ENCODE results near the gene FOXD2.

The FOXD2 gene

DNA sequence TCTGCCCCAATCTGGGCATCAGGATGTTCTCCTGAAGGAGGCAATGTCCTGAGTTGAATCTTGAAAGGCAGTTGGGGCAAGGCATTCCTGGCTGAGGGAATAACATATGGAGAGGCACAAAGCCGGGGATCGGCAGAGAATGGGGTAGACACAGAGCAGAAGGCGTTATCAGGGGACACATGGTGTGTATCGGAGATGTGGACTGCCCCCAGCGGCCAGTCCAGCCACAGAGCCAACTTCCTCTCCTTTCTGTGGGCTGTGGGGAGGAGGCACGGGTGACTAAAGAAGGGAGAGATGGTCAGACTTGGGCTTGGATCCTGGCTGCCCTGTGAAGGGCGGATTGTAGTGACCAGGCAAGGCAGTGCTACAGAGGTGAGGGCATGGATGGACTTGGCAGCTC is 32.1 kb downstream of the FOXD2 start:
- H3K4me3 ChIP-seq (ENCODE audit: low read depth, low read length), result no peak overlapping the region
- TF ChIP-seq, protein P1, sequence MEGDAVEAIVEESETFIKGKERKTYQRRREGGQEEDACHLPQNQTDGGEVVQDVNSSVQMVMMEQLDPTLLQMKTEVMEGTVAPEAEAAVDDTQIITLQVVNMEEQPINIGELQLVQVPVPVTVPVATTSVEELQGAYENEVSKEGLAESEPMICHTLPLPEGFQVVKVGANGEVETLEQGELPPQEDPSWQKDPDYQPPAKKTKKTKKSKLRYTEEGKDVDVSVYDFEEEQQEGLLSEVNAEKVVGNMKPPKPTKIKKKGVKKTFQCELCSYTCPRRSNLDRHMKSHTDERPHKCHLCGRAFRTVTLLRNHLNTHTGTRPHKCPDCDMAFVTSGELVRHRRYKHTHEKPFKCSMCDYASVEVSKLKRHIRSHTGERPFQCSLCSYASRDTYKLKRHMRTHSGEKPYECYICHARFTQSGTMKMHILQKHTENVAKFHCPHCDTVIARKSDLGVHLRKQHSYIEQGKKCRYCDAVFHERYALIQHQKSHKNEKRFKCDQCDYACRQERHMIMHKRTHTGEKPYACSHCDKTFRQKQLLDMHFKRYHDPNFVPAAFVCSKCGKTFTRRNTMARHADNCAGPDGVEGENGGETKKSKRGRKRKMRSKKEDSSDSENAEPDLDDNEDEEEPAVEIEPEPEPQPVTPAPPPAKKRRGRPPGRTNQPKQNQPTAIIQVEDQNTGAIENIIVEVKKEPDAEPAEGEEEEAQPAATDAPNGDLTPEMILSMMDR (IDR thresholded peaks at IDR 0.05; ENCODE audit: low read depth, low read length), result no peak

DNA sequence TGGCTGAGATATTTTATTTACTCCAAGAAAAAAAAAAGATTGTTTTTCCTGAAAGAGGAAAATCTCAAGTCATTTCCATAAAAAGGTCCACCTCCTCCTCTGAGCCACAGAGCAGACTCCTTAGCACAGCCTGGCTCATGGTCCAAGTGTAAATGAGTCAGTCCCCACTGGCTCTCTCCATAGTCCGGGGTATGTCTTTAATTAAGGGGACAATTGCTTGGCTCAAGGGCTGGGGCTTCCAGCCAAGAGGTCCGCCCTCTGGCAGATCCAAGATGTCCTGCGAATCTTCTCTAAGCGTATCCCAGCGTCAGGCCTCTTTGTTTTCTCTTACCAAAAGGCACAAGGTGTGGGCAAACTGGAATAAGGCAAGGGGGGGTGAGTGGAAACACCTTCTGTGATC is 33.3 kb downstream of the FOXD2 start:
- no peak overlapping the region for H3K4me3 ChIP-seq (ENCODE audit: low read depth, low read length)
- TF ChIP-seq, protein P1 (IDR thresholded peaks at IDR 0.05; ENCODE audit: low read depth, low read length), result no peak

DNA sequence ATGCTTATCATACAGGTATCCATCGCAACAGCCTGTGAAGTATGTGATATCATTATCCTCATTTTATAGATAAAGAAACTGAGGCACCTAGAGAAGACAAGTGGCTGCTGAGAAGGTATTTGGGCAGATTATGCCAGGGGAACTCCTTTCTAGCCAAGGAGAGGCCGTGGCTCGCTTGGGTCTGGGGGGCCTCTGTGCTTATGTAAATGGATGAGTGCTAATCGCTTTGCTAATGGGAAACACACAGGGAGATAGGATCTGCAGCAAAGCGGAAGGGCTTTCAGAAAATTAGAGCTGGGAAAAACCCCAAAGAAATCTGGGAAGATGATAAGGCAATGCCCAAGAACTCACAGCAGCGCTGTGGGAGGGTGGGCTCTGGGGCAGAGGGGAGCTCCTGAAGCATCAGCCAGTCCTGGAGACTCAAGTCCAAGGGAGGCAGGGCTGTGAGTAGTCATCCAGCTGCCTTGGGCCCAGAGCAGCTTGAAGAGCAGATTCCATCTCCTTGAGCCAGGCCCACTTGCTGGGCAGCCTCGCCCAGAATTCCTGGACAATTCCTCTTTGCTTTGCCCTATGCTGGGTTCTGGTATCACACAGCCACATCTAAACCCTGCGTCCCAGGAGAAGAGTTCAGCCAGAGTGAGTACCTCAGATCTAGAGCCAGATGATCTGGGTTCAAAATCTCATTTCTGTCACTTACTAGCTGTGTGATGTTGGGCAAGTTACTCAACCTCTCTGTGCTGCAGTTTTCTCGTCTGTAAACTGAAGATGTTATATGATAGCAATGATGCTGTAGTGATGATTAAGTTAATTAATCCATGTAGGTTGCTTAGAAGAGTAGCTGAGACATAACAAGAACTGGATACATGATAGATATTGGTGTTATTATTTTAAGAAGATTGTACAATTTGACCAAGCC is 36.7 kb downstream of the FOXD2 start:
- TF ChIP-seq, protein P1 (IDR thresholded peaks at IDR 0.05; ENCODE audit: low read depth, low read length), result no peak
- H3K4me3 ChIP-seq (ENCODE audit: low read depth, low read length), result no peak overlapping the region

DNA sequence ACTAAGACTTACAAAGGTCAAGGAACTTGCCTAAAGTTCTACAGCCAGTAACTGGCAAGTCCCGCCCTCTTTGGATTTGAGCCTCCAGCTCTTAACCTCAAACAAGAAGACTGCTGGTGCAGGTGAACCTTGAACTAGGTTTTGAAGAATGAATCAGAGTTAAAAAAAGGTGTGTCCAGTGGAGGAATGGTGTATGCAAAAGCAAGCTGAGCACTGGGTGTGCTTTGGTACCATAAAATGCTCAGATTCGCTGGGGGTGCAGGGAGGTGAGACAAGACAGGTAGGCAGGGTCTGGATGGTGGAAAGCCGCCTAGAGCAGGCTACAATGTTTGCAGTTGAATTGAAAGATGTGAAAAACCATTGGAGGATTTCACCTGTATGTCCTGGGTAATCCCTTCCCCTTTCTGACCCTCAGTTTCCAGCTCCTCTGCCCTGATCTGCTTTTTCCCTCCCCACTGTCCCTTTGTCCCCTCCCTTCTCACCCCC is 39.8 kb downstream of the FOXD2 start:
- TF ChIP-seq, protein P1 (IDR thresholded peaks at IDR 0.05; ENCODE audit: low read depth, low read length), result no peak
- H3K4me3 ChIP-seq (ENCODE audit: low read depth, low read length), result no peak overlapping the region

DNA sequence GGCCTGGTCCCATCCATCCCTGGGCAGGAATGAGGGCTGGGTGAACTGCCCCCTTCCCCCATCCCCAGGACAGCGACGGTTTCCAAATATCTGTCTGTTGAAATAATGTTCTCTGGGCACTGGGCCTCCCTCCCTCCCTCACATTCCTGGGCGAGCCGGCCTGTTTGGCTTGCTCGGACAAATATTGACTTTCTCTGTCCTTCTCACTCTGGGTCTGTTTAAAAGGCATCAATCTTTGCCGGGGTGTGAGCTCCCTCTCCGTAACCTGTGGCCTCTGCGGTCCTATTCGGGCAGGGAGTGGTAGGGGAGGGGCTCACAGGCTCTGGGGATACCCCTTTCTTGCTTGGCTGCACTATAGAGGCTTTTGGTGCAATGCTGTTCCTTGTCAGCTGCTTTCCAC is 40.2 kb downstream of the FOXD2 start:
- TF ChIP-seq, protein P1 (IDR thresholded peaks at IDR 0.05; ENCODE audit: low read depth, low read length), result no peak
- H3K4me3 ChIP-seq (ENCODE audit: low read depth, low read length), result no peak overlapping the region

DNA sequence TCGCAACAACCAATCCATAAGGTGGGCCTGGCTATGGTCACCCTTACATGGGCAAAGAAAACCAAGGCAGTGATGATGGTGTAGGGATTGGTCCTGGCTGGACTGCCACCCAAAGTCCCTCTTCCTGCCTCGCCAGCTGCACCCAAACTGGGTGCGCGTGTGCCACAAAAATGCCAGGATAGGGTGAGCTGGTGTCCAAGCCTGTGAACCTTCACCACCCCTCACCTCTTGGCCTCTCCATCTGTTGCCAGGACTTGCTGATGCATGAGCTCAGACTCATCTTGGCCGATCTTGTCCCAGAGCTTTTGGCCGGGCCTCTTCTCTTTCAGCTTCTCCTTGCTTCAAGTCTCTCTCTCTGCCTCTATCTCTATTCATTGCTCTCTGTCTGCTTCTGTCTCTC is 41.8 kb downstream of the FOXD2 start:
- no peak overlapping the region for H3K4me3 ChIP-seq (ENCODE audit: low read depth, low read length)
- TF ChIP-seq, protein P1 (IDR thresholded peaks at IDR 0.05; ENCODE audit: low read depth, low read length), result no peak

DNA sequence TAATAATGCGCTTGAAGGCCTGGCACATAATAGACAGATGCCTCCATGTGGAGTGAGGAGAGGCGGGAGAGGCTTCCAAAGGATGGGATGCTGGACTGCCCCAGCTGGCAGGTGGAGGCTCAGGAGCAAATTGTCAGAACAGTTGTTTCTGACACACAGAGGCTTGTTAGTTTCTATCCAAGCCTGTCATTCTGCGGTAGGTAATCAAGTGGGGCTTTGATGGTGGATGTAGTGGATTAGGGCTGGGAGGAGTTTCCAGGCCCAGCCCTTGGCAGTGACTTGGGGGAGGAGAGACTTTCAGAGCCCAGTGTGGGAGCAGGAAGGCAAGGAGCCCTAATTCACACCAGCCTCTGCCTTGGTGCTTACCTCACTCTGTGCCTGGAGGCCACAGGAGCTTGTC is 44.1 kb downstream of the FOXD2 start:
- TF ChIP-seq, protein P1 (IDR thresholded peaks at IDR 0.05; ENCODE audit: low read depth, low read length), result no peak
- no peak overlapping the region for H3K4me3 ChIP-seq (ENCODE audit: low read depth, low read length)

All from WI38 (cell line).